K562 (cell line): ENCODE data around the gene EIPR1. TPM values are rescaled to one million over a fixed set of nuclear protein-coding genes. Genes with fewer than 3 reads are reported as not detected.

ENCODE experiments used
- CHD7 ChIP-seq: fragments of 200-600 bp; sonication (generic); IDR thresholded peaks from one replicate; pipeline ENCODE4 v1.6.1; 2012; ENCODE audit warnings: mild to moderate bottlenecking, low read depth, low read length, inconsistent platforms
- FOS ChIP-seq: IDR thresholded peaks from 3 replicates; pipeline ENCODE4 v1.6.1; 2011; ENCODE audit not compliant: insufficient read length; ENCODE audit errors: extremely low read depth
- HDAC2 ChIP-seq: fragments of 450-650 bp; IDR thresholded peaks from 2 replicates; pipeline ENCODE4 v1.6.1; 2016; ENCODE audit warnings: mild to moderate bottlenecking
- MED1 ChIP-seq: sonication (generic); formaldehyde crosslinking; IDR thresholded peaks from 2 replicates; pipeline ENCODE4 v1.8.1; 2023; ENCODE audit warnings: missing genetic modification reagents, borderline replicate concordance
- PATZ1 ChIP-seq: fragments of 250-450 bp; sonication (Bioruptor Pico); IDR thresholded peaks from 2 replicates; pipeline ENCODE4 v1.5.0; 2020; ENCODE audit warnings: mild to moderate bottlenecking, borderline replicate concordance
- TEAD1 ChIP-seq, 2 experiments: fragments of 450-650 bp in 1 of 2; sonication (generic) in 1 of 2; formaldehyde crosslinking; IDR thresholded peaks; 2 replicates each; pipeline versions ENCODE4 v1.4.0 to v1.8.0; 2020 to 2022; ENCODE audit warnings: mild to moderate bottlenecking in 2 of 2, missing genetic modification reagents in 1 of 2
- polyA plus RNA-seq, 8 experiments: library from polyadenylated mRNA; depleted of rRNA in 4 of 8; stranded (reverse) in 5 of 8; unstranded in 3 of 8; fragments of >200 nt; fragmentation: Nextera tagmentation in 2 of 8; fragmentation: Illumina TruSeq in 1 of 8; extraction: Ambion mirVana in 2 of 8; extraction: Trizol in 1 of 8; gene quantifications; 2 replicates each; pipeline versions ENCODE4 v1.2.1 to v1.2.3, GENCODE V29; 2011 to 2014; ENCODE audit warnings: inconsistent platforms in 1 of 8, missing spikeins in 1 of 8
- total RNA-seq, 7 experiments: library from RNA; depleted of rRNA in 6 of 7; stranded (reverse); fragments of >200 nt in 6 of 7; fragmentation: Illumina TruSeq in 2 of 7; extraction: Trizol in 2 of 7; gene quantifications; 2 replicates each; pipeline versions ENCODE4 v1.2.1 to v1.2.3, GENCODE V29; 2011 to 2021; ENCODE audit warnings: low replicate concordance in 1 of 7
- TF ChIP-seq, protein P1 (sequence below): sonication (generic); formaldehyde crosslinking; IDR thresholded peaks from 2 replicates; pipeline ENCODE4 v1.8.1; 2023; ENCODE audit warnings: mild to moderate bottlenecking, missing genetic modification reagents

EIPR1 gene
- total and polyA plus RNA-seq, 9 of the 15 experiments (the other 6 are each of a cell fraction or from before 2014, with no cell fraction given) = 19.9 to 54.4 (median 35.9) TPM

- TF ChIP-seq CHD7 = no peak
- TF ChIP-seq MED1 (CRISPR knock-in tag) = no peak
- TF ChIP-seq, protein P1, sequence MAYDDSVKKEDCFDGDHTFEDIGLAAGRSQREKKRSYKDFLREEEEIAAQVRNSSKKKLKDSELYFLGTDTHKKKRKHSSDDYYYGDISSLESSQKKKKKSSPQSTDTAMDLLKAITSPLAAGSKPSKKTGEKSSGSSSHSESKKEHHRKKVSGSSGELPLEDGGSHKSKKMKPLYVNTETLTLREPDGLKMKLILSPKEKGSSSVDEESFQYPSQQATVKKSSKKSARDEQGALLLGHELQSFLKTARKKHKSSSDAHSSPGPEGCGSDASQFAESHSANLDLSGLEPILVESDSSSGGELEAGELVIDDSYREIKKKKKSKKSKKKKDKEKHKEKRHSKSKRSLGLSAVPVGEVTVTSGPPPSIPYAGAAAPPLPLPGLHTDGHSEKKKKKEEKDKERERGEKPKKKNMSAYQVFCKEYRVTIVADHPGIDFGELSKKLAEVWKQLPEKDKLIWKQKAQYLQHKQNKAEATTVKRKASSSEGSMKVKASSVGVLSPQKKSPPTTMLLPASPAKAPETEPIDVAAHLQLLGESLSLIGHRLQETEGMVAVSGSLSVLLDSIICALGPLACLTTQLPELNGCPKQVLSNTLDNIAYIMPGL = no peak
- no peak for TF ChIP-seq TEAD1 (CRISPR knock-in tag; IDR thresholded peaks at IDR 0.05)
- TF ChIP-seq FOS = no peak
- TF ChIP-seq PATZ1 (CRISPR knock-in tag) = no peak
- no peak for TF ChIP-seq HDAC2
These were observed 123.1 kb downstream of the EIPR1 start (continued) for GRCh38 chr2:3254442-3254941.
